Measurements from ENCODE around the gene YIF1A.

YIF1A gene

DNA sequence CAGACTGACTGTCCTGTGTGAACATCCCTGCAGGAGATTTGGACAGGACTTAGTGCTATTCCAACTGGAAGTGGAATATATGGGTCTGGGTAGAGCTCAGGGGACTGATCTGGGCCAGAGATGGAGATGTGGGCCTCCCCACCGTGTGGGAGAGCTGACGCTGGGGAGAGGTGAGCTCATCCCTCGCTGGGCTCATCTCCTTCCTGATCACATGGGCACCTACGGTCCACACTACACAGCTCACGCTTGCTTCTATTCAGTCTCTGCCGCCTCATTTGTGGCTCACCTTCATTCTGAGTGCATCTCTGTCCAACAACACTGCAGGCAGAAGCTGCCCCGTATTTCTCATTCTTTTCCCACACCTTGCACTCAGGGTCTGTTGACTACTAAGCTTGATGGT is 37.1 kb downstream of the YIF1A start:
- no peak for DNase-seq (ENCODE audit: low read depth)

DNA sequence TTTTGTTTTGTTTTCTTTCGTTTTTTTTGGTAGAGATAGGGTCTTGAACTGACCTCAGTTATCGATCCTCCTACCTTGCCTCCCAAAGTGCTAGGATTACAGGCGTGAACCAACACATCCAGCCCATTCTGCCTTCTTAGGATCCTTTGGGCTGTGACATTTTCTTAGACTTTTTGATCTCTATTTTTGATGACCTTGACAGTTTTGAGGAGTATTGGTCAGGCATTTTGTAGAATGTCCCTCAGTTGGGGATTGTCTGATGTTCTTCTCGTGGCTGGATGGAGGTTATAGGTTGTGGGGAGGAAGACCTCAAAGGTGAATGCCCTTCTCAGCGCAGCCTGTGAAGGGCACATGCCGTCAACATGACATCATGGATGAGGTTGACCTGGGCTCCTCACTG is 40.0 kb downstream of the YIF1A start:
- no peak for DNase-seq (ENCODE audit: low read depth)
- TF ChIP-seq, protein P1, sequence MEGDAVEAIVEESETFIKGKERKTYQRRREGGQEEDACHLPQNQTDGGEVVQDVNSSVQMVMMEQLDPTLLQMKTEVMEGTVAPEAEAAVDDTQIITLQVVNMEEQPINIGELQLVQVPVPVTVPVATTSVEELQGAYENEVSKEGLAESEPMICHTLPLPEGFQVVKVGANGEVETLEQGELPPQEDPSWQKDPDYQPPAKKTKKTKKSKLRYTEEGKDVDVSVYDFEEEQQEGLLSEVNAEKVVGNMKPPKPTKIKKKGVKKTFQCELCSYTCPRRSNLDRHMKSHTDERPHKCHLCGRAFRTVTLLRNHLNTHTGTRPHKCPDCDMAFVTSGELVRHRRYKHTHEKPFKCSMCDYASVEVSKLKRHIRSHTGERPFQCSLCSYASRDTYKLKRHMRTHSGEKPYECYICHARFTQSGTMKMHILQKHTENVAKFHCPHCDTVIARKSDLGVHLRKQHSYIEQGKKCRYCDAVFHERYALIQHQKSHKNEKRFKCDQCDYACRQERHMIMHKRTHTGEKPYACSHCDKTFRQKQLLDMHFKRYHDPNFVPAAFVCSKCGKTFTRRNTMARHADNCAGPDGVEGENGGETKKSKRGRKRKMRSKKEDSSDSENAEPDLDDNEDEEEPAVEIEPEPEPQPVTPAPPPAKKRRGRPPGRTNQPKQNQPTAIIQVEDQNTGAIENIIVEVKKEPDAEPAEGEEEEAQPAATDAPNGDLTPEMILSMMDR (conservative IDR thresholded peaks at IDR 0.05; ENCODE audit: control insufficient read depth, insufficient read depth, low read depth, low read length) = no peak
- H3K4me3 ChIP-seq (ENCODE audit: control insufficient read depth, low read depth, low read length) = no peak overlapping the region

More for the DNA sequence above, 37.1 kb downstream of the YIF1A start:
- no peak overlapping the region for H3K4me3 ChIP-seq (ENCODE audit: control insufficient read depth, low read depth, low read length)
- TF ChIP-seq, protein P1 (conservative IDR thresholded peaks at IDR 0.05; ENCODE audit: control insufficient read depth, insufficient read depth, low read depth, low read length) = no peak

DNA sequence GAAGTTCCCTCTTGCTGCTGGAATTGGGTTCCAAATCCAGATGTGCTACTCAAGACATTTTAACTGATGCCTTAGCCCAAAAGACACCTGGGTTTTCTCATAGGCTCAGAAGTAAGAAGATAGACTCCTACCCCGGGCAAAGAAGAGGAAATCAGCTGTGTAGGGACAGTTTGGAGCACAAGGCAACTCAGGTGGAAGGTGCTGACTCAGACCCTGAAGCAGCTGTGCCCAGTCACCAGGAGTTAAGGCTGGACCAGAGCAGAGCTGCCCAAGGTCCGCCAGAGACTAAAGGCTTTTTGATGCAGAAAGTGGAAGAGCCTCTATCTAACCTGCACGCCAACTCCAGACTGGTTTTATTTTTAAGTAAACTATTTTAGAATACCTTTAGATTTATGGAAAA is 41.1 kb downstream of the YIF1A start:
- TF ChIP-seq, protein P1 (conservative IDR thresholded peaks at IDR 0.05; ENCODE audit: control insufficient read depth, insufficient read depth, low read depth, low read length) = no peak
- DNase-seq (ENCODE audit: low read depth) = no peak
- H3K4me3 ChIP-seq (ENCODE audit: control insufficient read depth, low read depth, low read length) = no peak overlapping the region

DNA sequence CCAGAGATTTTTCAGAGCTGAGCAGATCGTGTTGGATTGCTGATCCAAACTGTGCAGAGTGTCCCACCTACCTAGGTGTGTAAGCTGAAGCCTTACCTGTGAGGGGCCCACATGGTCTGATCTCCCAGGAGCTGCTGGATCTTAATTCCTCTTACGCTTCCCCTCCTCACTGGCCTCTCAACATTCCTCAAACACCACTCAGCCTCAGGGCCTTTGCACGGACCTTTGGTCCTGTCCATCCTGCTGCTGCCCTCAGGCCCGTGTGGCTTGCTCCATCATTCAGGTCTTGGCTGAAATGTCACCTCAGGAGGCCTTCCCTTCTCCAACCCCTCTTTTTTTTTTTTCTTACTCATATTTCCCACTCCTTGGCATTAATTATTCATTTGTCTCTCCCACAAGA is 41.6 kb downstream of the YIF1A start:
- no peak for DNase-seq (ENCODE audit: low read depth)
- H3K4me3 ChIP-seq (ENCODE audit: control insufficient read depth, low read depth, low read length) = no peak overlapping the region
- TF ChIP-seq, protein P1 (conservative IDR thresholded peaks at IDR 0.05; ENCODE audit: control insufficient read depth, insufficient read depth, low read depth, low read length) = no peak

DNA sequence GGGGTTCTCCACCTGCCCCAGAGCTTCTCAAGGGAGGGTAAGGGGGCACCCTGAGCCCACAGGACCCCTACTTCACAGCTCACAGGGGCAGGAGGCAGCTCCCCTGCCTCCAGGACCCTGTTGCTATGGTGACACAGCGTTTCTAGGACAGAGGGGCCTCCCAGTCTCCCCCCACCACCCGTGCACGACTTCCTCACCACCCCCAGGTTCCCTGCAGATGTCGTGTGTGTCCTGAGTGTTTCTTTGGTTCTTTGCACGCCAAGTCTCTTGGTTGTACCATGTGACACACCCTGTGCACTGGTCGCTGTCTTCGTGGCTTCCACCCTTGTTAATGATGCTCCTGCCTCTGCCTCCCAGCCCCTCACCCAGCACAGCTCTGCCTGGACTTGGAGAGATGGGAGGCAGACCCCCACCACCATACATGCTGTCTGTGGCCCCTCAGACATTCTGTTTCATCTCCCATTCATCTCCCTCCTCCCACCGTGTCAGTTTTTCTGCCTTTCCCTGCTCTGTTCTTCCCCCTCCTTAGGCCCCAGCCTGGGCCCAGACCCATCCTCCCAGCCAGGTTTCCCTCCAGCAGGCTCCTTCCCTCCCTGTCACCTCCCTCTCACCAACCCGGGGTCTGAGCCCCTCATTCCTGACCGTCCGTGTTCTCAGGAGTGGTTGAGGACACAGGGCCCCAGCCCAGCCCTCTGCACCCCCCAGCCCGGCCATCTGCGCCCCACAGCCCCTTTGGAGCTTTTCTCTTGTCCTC is 45.0 kb downstream of the YIF1A start:
- DNase-seq (ENCODE audit: low read depth) = no peak
- no peak overlapping the region for H3K4me3 ChIP-seq (ENCODE audit: control insufficient read depth, low read depth, low read length)
- TF ChIP-seq, protein P1 (conservative IDR thresholded peaks at IDR 0.05; ENCODE audit: control insufficient read depth, insufficient read depth, low read depth, low read length) = no peak

DNA sequence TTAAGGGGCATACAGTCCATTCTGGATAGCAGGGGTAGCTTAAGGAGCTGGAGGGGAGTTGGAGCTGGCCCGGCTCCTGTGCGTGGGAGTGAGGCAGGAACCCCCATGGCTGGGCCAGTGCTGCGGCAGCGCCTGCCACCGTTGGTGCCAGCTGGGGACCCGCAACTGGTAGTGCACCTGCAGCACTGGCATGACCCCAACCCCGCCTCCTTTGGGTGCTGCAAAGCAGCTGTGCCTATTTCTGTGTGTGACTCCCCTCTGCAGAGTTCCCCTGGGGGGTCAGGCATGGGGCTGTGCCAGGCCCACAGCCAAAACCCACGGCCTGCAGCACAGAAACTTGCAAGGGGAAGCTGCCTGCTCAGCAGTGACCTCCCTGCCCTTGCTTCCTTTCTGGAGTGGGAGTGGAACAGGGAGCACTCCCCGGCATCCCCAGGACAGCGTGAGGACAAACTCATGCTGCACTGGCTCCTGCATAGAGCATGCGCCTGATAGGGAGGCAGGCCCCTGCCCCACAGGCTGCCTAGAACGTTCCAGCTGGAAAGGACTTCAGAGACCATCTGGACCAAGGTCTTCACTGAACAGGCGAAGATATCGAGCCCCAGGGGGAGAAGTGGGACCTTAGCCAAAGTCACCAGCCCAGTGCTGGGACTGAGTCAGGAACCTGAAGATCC is 46.7 kb downstream of the YIF1A start:
- TF ChIP-seq, protein P1 (conservative IDR thresholded peaks at IDR 0.05; ENCODE audit: control insufficient read depth, insufficient read depth, low read depth, low read length) = no peak
- DNase-seq (ENCODE audit: low read depth) = no peak
- H3K4me3 ChIP-seq (ENCODE audit: control insufficient read depth, low read depth, low read length) = no peak overlapping the region
